LNCAP (cell line): Measurements from ENCODE around the gene PHOX2B.

Experiments
- CTCF ChIP-seq: fragments of 450-650 bp; IDR thresholded peaks from 2 replicates; pipeline ENCODE4 v1.5.1; 2017; ENCODE audit warnings: mild to moderate bottlenecking

PHOX2B gene

GRCh38 chr4:41748571-41749475 lies at the start of gene PHOX2B:
Gene PHOX2B, minus strand, starts transcription at chr4:41748725. Its CDS starts 115 bp downstream, at chr4:41748610.
- TF ChIP-seq CTCF: no peak

- no peak for TF ChIP-seq CTCF
These were observed 48.7 kb upstream of the PHOX2B start for GRCh38 chr4:41797260-41797659.

GRCh38 chr4:41796545-41797210 lies 48.2 kb upstream of the PHOX2B start:
- TF ChIP-seq CTCF: no peak

GRCh38 chr4:41795796-41796385 lies 47.4 kb upstream of the PHOX2B start:
- TF ChIP-seq CTCF: no peak

GRCh38 chr4:41792166-41792565 lies 43.6 kb upstream of the PHOX2B start:
- TF ChIP-seq CTCF: no peak

GRCh38 chr4:41791557-41791956 lies 43.0 kb upstream of the PHOX2B start:
- no peak for TF ChIP-seq CTCF

- no peak for TF ChIP-seq CTCF
These were observed 39.4 kb upstream of the PHOX2B start for GRCh38 chr4:41787931-41788330.
